HS-5 (cell line): ENCODE results near the gene NPM1.
A peak's percentile ranks its signal among the peaks of the same experiment; 100 is the strongest.
"Not testable (repeated sequence)": the region's sequence is repeated elsewhere in the genome, so short reads cannot be mapped to it uniquely, and the experiment has no call there.

Source experiments
- DNase-seq: peaks from one replicate; pipeline ENCODE4 v3.0.0-alpha.2; 2012; ENCODE audit warnings: low read depth

NPM1 gene

DNA sequence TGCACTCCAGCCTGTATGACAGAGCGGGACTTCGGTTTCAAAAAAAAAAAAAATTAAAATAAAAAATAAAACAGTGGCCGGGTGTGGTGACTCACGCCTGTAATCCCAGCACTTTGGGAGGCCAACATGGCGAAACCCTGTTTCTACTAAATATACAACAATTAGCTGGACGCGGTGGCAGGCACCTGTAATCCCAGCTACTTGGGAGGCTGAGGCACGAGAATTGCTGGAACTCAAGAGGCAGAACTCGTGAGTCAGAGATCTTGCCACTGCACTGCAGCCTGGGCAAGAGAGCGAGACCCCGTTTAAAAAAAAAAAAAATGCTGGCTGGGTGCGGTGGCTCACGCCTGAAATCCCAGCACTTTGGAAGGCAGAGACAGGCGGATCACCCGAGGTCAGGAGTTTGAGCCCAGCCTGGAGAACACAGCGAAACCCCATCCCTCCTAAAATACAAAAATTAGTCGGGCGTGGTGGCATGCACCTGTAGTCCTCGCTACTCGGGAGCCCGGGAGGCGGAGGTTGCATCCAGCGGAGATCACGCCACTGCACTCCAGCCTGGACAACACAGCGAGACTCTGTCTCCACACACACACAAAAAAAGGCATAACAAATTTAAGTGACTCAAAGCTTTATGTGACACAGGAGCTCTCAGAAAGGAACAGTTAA lies 1.5 kb upstream of the NPM1 start:
- DNase-seq, result no peak

- no peak for DNase-seq
These were observed 746 bp upstream of the NPM1 start for GRCh38 chr5:171386861-171387344.

- peak; percentile 46 for DNase-seq
These were observed 544 bp downstream of the NPM1 start for GRCh38 chr5:171387970-171388815.

DNA sequence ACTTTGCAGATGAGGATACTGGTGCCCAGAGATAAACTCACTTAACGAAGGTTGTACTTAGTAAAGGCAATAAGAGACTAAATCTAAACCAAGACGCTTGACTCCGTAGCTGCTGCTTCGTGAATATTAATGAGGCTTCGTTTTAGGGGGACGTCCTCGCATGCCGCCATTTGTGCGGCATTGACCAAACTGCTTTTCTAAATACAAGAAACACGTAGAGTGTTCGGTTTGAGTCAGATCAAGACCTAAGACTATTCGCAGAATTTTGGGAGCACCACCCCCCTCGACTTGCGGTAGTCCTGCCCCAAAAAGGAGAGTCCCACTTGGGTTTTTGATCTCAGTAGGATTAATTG lies 1.1 kb downstream of the NPM1 start:
- DNase-seq, result no peak

- DNase-seq, result no peak
These were observed 3.4 kb downstream of the NPM1 start for GRCh38 chr5:171390883-171391677.

DNA sequence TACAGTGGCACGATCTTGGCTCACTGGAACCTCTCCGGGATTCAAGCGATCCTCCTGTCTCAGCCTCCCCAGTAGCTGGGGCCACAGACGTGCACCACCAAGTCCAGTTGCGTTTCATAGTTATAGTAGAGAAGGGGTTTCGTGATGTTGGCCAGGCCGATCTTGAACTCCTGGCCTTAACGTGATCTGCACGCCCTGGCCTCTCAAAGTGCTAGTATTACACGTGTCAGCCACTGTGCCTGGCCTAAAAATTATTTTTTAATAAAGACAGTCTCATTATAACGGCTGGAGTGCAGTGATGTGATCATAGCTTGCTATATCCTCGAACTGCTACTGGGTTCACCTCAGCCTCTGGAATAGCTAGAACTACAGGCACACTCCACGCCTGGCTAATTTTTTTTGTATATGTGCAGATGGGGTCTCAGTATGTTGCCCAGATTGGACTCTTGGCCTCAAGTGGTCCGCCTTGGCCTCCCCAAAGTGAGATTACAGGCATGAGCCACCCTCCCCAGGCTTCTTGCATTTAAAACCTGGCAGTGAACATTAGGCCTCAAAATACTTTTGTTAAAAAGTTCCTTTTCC lies 4.4 kb downstream of the NPM1 start:
- DNase-seq, result no peak

DNA sequence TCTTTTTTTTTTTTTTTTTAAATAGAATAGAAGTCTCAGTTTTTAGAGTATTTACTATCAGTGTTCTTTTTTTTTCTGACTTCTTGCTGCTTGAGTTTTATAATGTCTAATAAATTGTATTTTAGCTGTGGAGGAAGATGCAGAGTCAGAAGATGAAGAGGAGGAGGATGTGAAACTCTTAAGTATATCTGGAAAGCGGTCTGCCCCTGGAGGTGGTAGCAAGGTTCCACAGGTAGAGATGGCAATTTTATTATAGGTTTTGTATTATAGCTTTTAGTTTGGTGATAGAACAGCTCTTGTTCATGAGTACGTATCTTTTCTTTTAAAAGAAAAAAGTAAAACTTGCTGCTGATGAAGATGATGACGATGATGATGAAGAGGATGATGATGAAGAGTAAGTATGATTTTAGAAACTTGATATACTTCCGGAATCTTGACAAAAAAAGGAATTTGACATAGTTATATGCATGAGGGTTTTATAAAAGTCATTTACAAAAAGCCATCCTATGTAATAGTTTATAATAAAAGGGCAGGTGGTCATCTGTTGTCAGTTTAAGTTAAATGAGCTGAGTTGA lies 5.0 kb downstream of the NPM1 start:
- no peak for DNase-seq

GRCh38 chr5:171395042-171395441 lies 7.4 kb downstream of the NPM1 start:
- DNase-seq, result no peak

DNA sequence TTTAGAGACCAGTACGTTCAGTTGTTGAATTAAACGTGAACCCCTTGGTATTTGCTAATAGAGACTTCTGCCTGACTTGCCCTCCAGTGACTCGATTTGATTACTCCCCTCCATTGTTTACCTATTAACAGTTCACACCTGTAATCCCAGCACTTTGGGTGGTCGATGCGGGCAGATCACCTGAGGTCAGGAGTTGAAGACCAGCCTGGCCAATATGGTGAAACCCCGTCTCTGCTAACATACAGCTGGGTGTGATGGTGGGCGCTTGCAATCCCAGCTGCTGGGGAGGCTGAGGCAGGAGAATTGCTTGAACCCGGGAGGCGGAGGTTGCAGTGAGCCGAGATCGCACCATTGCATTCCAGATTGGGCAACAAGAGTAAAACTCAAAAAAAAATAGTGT lies 8.9 kb downstream of the NPM1 start:
- not testable (repeated sequence) for DNase-seq

DNA sequence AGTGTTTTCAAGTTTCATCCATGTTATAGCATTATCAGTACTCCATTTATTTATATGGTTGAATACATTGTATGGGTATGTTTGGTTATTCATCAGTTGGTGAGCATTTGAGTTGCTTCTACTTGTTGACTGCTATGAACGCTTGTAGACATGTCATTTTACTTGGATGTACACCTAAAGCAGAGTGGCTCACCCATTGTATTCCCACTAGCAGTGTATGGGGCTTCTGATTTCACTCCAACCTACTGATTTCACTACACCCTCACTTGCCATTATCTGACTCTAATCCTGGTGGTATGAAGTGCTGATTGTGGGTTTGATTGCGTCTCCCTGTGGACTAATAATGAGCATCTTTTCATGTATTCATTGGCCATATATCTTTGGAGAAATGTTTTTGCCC lies 9.5 kb downstream of the NPM1 start:
- no peak for DNase-seq

DNA sequence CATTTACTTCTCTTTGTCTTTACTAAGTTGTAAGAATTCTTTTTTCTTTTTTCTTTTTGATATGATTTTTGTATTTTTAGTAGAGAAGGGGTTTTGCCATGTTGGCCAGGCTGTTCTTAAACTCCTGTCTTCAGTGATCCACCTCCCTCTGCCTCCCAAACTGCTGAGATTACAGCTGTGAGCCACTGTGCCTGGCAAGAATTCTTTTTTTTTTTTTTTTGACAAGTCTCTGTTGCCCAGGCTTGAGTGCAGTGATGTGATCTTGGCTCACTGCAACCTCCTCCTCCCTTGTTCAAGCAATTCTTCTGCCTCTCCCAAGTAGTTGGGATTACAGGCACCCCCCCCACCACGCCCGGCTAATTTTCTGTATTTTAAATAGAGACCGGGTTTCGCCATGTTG lies 9.9 kb downstream of the NPM1 start:
- DNase-seq, result no peak

- DNase-seq, result not testable (repeated sequence)
These were observed 11.0 kb downstream of the NPM1 start for GRCh38 chr5:171398660-171399059.

GRCh38 chr5:171400169-171400568 lies 12.5 kb downstream of the NPM1 start:
- no peak for DNase-seq

DNA sequence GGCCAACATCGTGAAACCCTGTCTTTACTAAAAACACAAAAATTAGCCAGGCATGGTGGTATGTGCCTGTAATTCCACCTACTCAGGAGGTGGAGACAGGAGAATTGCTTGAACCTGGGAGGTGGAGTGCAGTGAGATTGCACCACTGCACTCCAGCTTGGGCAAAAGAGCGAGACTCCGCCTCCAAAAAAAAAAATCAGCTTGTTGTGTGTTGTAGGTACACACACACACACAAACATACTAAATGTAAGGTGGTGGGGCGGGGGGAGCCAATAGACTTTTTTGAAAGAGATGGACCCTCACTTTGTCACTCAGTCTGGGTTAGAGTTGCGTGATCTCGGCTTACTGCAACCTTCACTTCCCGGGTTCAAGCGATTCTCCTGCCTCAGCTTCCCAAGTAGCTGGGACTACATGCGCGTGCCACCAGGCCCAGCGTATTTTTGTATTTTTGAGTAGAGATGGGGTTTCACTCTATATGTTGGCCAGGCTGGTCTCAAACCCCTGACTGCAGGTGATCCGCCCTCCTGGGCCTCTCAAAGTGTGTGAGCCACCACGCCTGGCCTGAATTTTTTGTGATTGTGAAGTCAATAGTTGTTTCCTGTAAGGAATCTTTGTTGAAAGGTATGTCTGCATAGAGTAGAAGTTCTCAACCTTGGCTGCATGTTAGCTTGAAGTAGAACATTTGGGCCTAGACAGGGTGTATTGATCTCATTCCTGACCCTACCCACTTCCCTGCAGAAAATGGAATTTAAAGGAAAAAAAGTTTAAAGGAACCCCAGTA lies 13.7 kb downstream of the NPM1 start:
- DNase-seq, result no peak

DNA sequence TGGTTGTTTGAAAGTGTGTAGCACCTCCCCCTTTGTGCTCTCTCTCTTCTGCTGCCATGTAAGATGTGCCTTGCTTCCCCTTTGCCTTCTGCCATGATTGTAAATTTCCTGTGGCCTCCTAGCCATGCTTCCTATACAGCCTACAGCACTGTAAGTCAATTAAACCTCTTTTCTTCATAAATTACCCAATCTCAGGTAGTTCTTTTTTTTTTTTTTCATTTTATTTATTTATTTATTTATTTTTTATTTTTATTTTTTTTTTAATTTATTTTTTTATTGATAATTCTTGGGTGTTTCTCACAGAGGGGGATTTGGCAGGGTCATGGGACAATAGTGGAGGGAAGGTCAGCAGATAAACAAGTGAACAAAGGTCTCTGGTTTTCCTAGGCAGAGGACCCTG lies 15.1 kb downstream of the NPM1 start:
- not testable (repeated sequence) for DNase-seq

- DNase-seq, result no peak
These were observed 18.0 kb downstream of the NPM1 start for GRCh38 chr5:171405615-171406014.

GRCh38 chr5:171407234-171407633 lies 19.6 kb downstream of the NPM1 start:
- no peak for DNase-seq

GRCh38 chr5:171409164-171410136 lies 21.8 kb downstream of the NPM1 start:
- no peak for DNase-seq

GRCh38 chr5:171410181-171410580 lies 22.5 kb downstream of the NPM1 start:
- no peak for DNase-seq

DNA sequence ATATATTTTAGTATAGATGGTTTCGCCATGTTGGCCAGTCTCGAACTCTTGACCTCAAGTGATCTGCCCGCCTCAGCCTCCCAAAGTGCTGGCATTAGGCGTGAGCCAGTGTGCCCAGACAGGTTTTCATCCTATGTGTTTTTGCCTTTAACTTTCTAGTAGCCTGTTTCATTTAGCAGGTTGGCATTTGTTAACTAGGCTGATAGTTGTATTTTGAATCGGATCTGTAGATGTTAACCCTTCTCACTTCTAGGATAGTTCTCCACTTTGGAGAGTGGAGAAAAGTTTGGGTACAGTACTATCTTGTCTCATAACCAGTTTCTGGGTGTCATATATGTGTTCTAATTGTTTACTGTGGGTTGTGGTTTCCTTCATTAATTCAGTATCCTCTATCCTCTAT lies 24.5 kb downstream of the NPM1 start:
- DNase-seq, result no peak
